ENCODE measurements around the gene RALA. TPM values are rescaled to one million over a fixed set of nuclear protein-coding genes. Genes with fewer than 3 reads are reported as not detected.

The RALA gene
- total and polyA plus RNA-seq, 10 of the 15 experiments (the other 5 are each of a cell fraction or from before 2014, with no cell fraction given) = 7.5 to 53.3 (median 23.1) TPM

DNA sequence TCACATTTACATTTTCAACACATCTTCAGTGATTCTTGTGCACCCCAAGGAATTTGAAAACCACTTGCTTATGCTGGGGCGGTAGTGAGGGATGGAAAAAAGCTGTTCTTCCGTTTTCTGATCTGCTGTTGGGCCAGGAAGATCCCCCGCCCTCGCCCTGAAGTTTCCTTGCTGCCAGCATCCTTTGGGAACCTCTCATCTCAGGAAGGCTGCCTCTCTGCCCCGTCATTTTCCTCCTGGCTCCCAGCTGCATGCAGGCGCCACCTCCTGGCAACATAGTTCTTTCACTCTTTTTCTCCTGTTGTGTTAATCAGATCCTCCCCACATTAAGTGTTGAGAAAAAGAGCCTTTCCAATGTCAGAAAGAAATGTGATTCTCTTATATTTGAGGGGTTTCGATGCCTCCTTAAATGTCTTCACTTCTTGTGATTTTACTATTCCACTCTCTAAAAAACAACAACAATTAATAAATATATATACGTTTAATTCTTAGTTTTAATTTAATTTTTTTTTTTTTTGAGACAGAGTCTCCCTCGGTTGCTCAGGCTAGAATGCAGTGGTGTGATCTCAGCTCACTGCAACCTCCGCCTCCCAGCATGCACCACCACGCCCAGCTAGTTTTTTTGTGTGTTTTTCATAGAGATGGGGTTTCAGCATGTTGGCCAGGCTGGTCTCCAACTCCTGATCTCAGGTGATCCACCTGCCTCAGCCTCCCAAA, 122.9 kb downstream of the RALA start:
- H3K36me3 ChIP-seq (ENCODE audit: control insufficient read depth in 2 of 2, insufficient read depth in 2 of 2, low read length in 1 of 2) = peaks cover 0 to 2% of the 10 kb centered on the region in 2 experiments
- no peak overlapping the region for H3K27ac ChIP-seq (ENCODE audit: control insufficient read depth, insufficient read depth)
- ChIA-PET RAD21 (ENCODE audit: unreplicated experiment) (interaction anchor here (1.1 to 20.6 kb wide), 5 partner anchors 11 to 166 kb away, joined by 3 to 410 read pairs (median 7); no protein-coding TSS in a partner anchor), CTCF (interaction anchor here (0.6 to 15.4 kb wide), 15 partner anchors 11 to 1170 kb away, joined by 3 to 612 read pairs (median 5); partner anchors contain the start of gene RALA), SMC1A (ENCODE audit: uncharacterized antibody, unreplicated experiment) (interaction anchor here (0.5 to 13.1 kb wide), 14 partner anchors 9 to 188 kb away, joined by 3 to 366 read pairs (median 4); no protein-coding TSS in a partner anchor), POLR2A (interaction anchor here (1.0 to 3.5 kb wide), 2 partner anchors 124 to 166 kb away, joined by 5 to 15 read pairs; no protein-coding TSS in a partner anchor)
- peaks cover 2% of the 10 kb centered on the region for H3K79me2 ChIP-seq (ENCODE audit: control insufficient read depth, insufficient read depth, low read length)
- no peaks in the 10 kb centered on the region for H4K20me1 ChIP-seq (ENCODE audit: control insufficient read depth, insufficient read depth)
- H3K9ac ChIP-seq (ENCODE audit: control insufficient read depth, insufficient read depth, low read length) = no peak overlapping the region
- no TSS peak for BruUV-seq (replicated peaks)
- ATAC-seq = peak; percentile 78
- in situ Hi-C loops (cut with MboI) = loop anchor here (5.0 to 25.0 kb wide), 2 partner anchors 164 to 1384 kb away; no protein-coding TSS in a partner anchor
- no peak overlapping the region for H3K4me2 ChIP-seq (ENCODE audit: control insufficient read depth, insufficient read depth)
- WGBS (ENCODE audit: insufficient coverage, insufficient replicate concordance, low lambda C conversion rate, missing lambda C conversion rate) = 33% methylated on average over 11 of the region's 11 CpGs
- no peak overlapping the region for H3K4me3 ChIP-seq
- no peak for DNase-seq (ENCODE audit: low read depth, low spot score)
- no peaks in the 10 kb centered on the region for H3K27me3 ChIP-seq (replicated peaks in 1 of 2; ENCODE audit: control insufficient read depth in 2 of 2, insufficient read depth in 2 of 2, low read length in 1 of 2)
- intact Hi-C loops (cut with micrococcal nuclease; ENCODE audit: unreplicated experiment) = loop anchor here (1.0 kb wide), 1 partner anchor 166 kb away; no protein-coding TSS in a partner anchor
- no peaks in the 10 kb centered on the region for H3K9me3 ChIP-seq (replicated peaks; ENCODE audit: control insufficient read depth, insufficient read depth, low read length)
- peak overlapping the region; percentile 16; the same call in 1 of the 2 replicates for H2AFZ ChIP-seq (ENCODE audit: control insufficient read depth, low read depth, low read length)
- peaks cover 6% of the 10 kb centered on the region for H3K4me1 ChIP-seq (ENCODE audit: control insufficient read depth, insufficient read depth, low read length)
- peak; percentile 62 for FAIRE-seq
- TF ChIP-seq JUND (IDR thresholded peaks at IDR 0.05; ENCODE audit: low read depth, low read length) (no peak), MEF2A (IDR thresholded peaks at IDR 0.05; ENCODE audit: insufficient read depth, low read depth, low read length) (no peak), ZNF217 (IDR thresholded peaks at IDR 0.05) (no peak), SMARCA5 (IDR thresholded peaks at IDR 0.05) (0 out of 2 replicates have a peak, but pooled peaks have one; percentile 25), RAD21 (IDR thresholded peaks at IDR 0.05; ENCODE audit: insufficient read depth, low read depth, low read length) (peak; percentile 91), SMC3 (IDR thresholded peaks at IDR 0.05; ENCODE audit: borderline replicate concordance, low read length) (peak; percentile 89), SUPT20H (IDR thresholded peaks at IDR 0.05; ENCODE audit: borderline replicate concordance, control insufficient read depth, low read depth, low read length) (no peak), MTA2 (IDR thresholded peaks at IDR 0.05; ENCODE audit: low read depth) (no peak), EGR1 (IDR thresholded peaks at IDR 0.05; ENCODE audit: borderline replicate concordance in 1 of 2, low read depth in 2 of 2, low read length in 2 of 2) (no peak), CREM (IDR thresholded peaks at IDR 0.05; ENCODE audit: low read depth) (no peak), TBL1XR1 (IDR thresholded peaks at IDR 0.05; ENCODE audit: low read depth, low read length) (no peak), RB1 (IDR thresholded peaks at IDR 0.05; ENCODE audit: borderline replicate concordance) (no peak), RUNX3 (IDR thresholded peaks at IDR 0.05; ENCODE audit: low read length) (no peak), TCF3 (IDR thresholded peaks at IDR 0.05; ENCODE audit: borderline replicate concordance, insufficient read depth, low read depth, low read length) (no peak), BMI1 (IDR thresholded peaks at IDR 0.05; ENCODE audit: borderline replicate concordance) (no peak), HDAC6 (IDR thresholded peaks at IDR 0.05; ENCODE audit: unreplicated experiment) (no peak), FOXM1 (IDR thresholded peaks at IDR 0.05; ENCODE audit: low read depth, low read length) (0 out of 2 replicates have a peak, but pooled peaks have one; percentile 21)
- TF ChIP-seq, protein P1, sequence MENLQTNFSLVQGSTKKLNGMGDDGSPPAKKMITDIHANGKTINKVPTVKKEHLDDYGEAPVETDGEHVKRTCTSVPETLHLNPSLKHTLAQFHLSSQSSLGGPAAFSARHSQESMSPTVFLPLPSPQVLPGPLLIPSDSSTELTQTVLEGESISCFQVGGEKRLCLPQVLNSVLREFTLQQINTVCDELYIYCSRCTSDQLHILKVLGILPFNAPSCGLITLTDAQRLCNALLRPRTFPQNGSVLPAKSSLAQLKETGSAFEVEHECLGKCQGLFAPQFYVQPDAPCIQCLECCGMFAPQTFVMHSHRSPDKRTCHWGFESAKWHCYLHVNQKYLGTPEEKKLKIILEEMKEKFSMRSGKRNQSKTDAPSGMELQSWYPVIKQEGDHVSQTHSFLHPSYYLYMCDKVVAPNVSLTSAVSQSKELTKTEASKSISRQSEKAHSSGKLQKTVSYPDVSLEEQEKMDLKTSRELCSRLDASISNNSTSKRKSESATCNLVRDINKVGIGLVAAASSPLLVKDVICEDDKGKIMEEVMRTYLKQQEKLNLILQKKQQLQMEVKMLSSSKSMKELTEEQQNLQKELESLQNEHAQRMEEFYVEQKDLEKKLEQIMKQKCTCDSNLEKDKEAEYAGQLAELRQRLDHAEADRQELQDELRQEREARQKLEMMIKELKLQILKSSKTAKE (IDR thresholded peaks at IDR 0.05; ENCODE audit: low read depth, poor library complexity, severe bottlenecking) = no peak
- TF ChIP-seq, protein P2, sequence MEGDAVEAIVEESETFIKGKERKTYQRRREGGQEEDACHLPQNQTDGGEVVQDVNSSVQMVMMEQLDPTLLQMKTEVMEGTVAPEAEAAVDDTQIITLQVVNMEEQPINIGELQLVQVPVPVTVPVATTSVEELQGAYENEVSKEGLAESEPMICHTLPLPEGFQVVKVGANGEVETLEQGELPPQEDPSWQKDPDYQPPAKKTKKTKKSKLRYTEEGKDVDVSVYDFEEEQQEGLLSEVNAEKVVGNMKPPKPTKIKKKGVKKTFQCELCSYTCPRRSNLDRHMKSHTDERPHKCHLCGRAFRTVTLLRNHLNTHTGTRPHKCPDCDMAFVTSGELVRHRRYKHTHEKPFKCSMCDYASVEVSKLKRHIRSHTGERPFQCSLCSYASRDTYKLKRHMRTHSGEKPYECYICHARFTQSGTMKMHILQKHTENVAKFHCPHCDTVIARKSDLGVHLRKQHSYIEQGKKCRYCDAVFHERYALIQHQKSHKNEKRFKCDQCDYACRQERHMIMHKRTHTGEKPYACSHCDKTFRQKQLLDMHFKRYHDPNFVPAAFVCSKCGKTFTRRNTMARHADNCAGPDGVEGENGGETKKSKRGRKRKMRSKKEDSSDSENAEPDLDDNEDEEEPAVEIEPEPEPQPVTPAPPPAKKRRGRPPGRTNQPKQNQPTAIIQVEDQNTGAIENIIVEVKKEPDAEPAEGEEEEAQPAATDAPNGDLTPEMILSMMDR (IDR thresholded peaks at IDR 0.05 in 2 of 3, conservative IDR thresholded peaks at IDR 0.05 in 1 of 3; ENCODE audit: control insufficient read depth in 2 of 3, extremely low read depth in 1 of 3, insufficient read depth in 1 of 3, low read depth in 3 of 3, low read length in 3 of 3) = peak; percentile 67 to 83 (median 81)
